Activated naive CD4-positive, alpha-beta T cell (primary cell): Measurements from ENCODE around the gene CLIP4.

Source experiments
- DNase-seq, 4 experiments: peaks; one replicate each; lab custom pipeline; 2025; lab: John Stamatoyannopoulos, UW

CLIP4 gene

GRCh38 chr2:29139152-29139551 lies 23.9 kb downstream of the CLIP4 start:
- DNase-seq: no peak

DNA sequence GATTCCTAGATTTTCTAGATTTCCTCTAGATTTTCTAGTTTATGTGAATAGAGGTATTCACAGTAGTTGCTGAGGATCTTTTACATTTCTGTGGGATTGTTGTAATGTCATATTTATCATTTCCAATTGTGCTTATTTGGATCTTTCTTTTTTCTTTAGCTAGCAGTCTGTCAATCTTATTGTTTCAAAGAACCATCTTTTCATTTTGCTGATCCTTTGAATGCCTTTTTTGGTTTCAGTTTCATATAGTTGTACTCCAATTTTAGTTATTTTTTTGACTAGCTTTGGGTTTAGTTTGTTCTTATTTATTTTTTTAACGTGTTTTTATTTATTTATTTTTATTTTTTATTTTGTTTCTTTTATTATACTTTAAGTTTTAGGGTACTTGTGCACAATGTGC lies 24.5 kb downstream of the CLIP4 start:
- DNase-seq: no peak

- no peak for DNase-seq
Measured at GRCh38 chr2:29143657-29144056, 28.4 kb downstream of the CLIP4 start.

DNA sequence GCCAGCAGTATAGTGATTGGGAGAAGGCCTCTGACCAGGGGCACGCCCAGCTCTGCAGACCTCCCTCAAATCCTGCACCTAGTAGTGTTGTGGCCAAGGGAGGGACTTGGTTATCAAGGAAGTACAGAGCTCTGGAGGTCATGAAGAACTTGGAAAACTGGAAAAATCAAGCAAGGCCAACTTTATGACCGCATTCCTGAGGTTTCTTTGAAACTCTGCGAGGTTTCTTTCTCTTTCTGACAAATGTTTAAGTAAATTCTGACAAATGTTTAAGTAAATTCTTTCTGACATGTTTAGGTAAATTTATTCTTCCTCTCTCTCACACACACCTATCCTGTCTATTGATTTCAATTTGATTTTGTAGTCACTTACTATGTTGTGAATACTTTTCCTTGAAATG lies 31.0 kb downstream of the CLIP4 start:
- no peak for DNase-seq

DNA sequence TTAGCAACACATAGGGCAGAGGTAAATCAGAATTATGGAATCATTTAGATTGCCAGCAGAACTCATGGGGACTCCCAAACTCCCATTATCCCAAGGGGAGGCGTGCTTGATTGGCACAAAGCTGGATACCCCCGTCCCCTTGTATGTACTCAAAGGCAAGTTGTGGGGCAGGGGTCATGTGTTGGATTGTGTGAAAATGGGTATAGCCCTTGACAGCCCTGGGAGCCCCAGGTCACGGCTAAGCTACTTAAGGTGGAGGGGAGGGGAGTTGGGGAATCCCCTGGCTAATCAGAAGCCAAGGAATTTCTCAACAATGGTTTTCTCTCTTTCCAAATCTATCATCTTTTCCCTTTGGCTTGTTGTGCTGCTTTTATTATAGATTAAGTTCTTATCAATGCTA lies 32.7 kb downstream of the CLIP4 start:
- no peak for DNase-seq

DNA sequence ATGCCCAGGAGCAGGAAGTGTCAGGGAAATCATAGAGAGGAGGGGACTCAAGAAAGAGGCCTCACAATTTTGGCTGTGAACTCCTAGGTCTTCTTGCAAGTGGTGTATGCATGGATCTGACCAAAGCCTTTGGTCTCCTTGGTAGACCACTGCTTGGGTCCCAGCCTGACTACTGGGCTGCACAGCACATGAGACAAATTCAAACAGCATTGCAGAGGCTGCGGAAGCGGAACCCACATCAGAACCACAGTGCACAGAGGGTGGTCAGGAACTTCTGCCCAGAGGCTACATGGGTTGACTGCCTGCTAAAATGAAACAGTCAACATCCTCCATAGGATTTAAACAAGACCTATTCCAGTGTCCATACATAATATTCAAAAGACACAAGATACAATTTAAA lies 39.4 kb downstream of the CLIP4 start:
- no peak for DNase-seq

- no peak for DNase-seq
Measured at GRCh38 chr2:29155578-29155977, 40.4 kb downstream of the CLIP4 start.

GRCh38 chr2:29157131-29157530 lies 41.9 kb downstream of the CLIP4 start:
- no peak for DNase-seq

DNA sequence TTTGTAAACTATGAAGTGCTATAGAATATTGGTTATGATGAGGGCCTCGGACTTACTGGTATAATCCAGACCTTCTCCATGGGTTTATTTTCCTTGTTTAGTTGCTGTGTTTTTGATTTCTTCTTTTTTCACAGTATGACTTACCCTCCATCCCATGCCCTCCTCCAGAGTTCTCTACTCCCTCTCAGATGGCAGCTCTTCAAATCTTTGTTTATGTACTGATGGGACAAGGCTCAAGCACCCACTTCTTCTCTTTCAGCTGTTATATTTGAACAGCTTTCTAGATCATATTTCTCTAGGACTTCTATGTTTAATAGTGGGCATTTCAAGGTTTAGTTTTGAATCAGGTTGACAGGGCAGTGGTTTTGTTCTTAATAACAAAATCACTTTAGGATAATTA lies 43.9 kb downstream of the CLIP4 start:
- DNase-seq: no peak

GRCh38 chr2:29160184-29160583 lies 45.0 kb downstream of the CLIP4 start:
- no peak for DNase-seq

GRCh38 chr2:29162204-29162928 lies 47.2 kb downstream of the CLIP4 start:
- no peak for DNase-seq

- DNase-seq: no peak
Measured at GRCh38 chr2:29164091-29164846, 49.1 kb downstream of the CLIP4 start.

GRCh38 chr2:29165362-29166241 lies 50.4 kb downstream of the CLIP4 start:
- DNase-seq: no peak

DNA sequence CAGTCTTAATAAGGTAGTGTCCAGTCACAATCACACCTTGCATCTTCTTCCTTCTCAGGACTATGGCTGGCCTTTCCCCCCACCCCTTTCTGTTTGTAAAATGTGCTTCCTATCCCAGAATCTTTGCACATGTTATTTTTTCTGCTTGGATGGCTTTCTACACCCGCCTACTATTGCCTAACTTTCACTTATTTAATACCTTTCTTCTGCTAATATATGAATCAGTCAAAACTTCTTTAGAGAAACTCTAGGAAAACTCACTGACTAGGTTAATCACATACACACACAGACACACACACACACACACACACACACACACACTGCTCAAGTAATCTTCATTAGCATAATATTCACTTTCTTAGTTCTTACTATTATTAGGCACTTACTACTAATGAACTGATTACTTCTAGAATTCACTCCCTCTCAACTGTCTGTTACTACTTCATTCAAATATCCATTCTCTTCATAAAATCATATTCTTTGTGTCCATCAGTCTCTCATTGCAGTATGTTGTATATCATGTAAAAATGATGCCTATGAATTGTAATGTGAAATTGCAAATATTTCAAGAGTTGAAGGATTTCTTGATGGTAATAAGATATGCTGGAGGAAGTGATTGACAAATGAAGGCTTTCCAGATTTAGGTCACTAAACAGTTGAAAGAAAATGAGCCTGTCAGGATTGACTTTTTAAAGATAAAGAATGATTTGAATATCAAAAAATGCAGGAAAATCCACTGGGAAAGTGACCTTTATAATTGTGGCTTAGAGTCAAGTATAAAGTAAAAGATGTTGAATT lies 51.2 kb downstream of the CLIP4 start:
- no peak for DNase-seq

DNA sequence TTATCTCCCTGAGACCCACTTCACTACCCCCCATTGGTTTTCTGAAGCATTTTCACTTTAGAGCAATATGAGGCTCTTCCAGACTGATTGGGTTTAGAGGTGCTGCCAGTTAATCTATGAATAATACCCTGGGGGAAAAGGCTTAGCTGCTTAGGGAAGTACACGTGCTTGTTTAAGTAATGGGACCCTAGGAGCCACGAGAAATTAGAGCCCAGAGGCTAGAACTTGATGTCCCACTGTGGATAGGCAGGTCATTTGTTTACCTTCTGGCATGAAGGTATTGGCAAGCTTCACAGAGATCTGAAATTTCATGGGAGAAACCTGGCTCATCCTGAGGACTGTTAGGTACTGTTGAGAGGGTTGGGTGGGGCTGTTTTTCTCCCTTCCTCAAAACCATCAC lies 59.7 kb downstream of the CLIP4 start:
- DNase-seq: no peak

- no peak for DNase-seq
Measured at GRCh38 chr2:29175338-29175737, 60.1 kb downstream of the CLIP4 start.

- DNase-seq: no peak
Measured at GRCh38 chr2:29182334-29182733, 67.1 kb downstream of the CLIP4 start.

GRCh38 chr2:29182920-29183319 lies 67.7 kb downstream of the CLIP4 start:
- DNase-seq: no peak

GRCh38 chr2:29184531-29184930 lies 69.3 kb downstream of the CLIP4 start:
- DNase-seq: no peak

- DNase-seq: no peak
Measured at GRCh38 chr2:29186817-29187216, 71.6 kb downstream of the CLIP4 start.

- no peak for DNase-seq
Measured at GRCh38 chr2:29187926-29188325, 72.7 kb downstream of the CLIP4 start.

- DNase-seq: no peak
Measured at GRCh38 chr2:29189052-29189451, 73.8 kb downstream of the CLIP4 start.
